HG02763 (cell line): Measurements from ENCODE around the gene NUCKS1.

Experiments used
- ATAC-seq: cut with Tn5 transposase; IDR thresholded peaks from one replicate; pipeline ENCODE4 v1.9.1; 2021; ENCODE audit warnings: mild to moderate bottlenecking, moderate library complexity; ENCODE audit not compliant: unreplicated experiment

The NUCKS1 gene

GRCh38 chr1:205701891-205702290, 48.1 kb downstream of the NUCKS1 start:
- no peak for ATAC-seq

- ATAC-seq = no peak
Observed at GRCh38 chr1:205701420-205701819, 48.6 kb downstream of the NUCKS1 start.

DNA sequence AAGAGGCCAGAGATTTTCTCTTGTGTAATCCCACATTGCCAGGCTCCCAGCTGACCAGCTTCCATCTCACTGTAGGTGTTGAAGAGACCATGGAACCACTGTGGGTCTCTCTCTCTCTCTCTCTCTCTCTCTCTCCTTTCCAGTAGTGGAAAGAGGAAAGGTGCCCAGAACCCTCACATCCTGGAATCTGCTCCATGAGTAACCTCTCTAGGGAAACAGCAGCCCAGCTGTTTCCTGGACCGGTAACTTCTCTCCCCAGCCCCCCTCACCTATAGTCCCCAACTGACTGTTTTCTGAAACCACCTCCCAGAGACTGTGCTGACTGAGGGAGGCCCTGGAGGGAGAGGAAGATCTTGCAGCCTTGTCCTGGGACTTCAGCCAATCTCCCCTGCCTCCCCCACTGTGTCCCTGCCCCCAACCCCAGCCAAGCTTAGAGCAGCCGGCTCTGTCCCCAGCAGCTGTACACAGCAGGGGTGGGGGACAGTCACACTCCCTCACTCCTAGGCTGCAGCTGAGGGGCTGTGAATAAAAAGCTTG, 49.0 kb downstream of the NUCKS1 start:
- no peak for ATAC-seq

DNA sequence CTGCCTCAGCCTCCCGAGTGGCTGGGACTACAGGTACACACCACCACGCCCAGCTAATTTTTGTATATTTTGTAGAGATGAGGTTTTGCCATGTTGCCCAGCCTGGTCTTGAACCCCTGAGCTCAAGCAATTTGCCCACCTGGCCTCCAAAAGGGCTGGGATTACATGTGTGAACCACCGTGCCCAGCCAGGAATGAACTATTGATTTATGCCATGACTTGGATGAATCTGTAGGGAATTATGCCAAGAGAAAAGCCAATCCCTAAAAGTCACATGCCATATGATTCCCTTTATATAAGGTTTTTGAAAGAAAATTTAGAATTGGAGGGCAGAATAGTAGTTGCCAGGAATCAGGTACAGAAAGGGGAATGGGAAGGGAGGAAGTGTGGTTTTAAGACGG, 50.6 kb downstream of the NUCKS1 start:
- no peak for ATAC-seq

GRCh38 chr1:205698921-205699320, 51.1 kb downstream of the NUCKS1 start:
- no peak for ATAC-seq

DNA sequence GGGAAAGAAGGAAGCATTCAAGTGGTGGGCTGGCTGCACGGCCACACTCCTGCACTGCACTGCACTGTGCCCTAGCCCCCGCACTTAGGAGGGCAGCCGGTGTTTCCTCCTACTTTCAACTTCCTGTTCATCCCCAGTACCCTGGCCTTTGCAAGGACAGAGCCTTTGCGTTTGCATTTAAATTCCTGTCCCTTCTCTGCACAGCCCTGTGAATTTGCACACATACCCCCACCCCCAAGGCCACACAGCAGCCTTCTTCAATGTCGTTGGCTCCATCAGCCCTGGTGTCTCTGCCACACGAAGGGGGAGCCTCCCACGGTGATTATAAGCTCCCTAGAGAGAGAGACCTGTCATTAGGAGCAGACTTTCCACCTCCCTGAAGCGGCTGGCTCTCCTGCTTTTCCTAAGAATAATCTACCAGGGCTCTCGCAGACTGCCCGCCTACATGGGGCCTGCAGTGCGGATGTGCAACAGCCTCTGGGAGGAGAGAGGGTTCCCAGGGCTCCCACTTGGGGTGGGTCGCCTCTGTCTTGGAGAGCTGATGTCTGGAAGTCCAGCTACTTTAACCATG, 56.5 kb downstream of the NUCKS1 start:
- no peak for ATAC-seq

GRCh38 chr1:205692423-205692822, 57.6 kb downstream of the NUCKS1 start:
- ATAC-seq = no peak

DNA sequence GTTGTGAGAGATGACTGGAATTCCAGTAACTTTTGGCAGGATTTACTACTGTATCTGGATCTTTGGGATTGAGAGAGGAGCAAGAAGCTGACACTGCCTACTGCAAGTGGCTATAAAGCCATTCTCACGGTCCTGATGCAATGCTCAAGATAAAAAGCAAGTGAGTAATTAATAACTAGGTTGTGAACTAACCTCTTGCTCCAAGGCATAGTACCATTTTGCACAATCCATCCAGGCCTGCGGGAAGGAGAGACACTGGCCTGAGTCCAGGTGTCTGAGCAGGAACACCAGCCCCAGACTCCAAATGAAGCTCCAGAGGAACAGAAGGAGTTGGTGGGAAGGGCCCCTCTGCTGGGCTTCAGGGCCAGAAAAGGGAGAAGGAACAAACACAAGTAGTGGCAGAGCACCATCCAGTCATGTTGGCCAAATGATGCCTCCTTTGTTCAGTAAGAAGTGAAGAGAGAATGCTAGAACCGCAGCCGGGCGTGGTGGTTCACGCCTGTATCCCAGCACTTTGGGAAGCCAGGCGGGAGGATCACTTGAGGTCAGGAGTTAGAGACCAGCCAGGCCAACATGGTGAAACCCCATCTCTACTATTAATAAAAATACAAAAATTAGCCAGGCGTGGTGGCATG, 59.7 kb downstream of the NUCKS1 start:
- ATAC-seq = no peak

DNA sequence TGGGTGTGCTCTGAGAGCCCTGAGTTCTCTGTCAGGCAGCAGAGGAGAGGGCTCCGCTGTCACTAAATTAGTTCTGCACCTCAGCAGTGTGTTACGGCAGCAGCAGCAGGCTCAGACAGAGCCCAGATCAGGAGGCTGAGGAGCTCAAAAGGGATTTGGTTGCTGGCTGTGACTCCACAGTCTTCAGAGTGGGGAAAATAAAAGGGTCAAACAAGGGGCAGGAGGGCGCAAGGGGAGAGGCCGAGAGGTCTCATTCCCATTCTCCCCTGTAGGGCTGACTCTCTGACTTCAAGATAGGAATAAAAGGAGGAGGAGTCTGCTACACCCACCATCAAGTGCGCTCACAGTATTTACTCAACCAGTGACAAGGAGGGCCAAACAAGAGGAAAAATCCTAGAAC, 60.5 kb downstream of the NUCKS1 start:
- ATAC-seq = no peak

- no peak for ATAC-seq
Observed at GRCh38 chr1:205688171-205689080, 61.6 kb downstream of the NUCKS1 start.

- ATAC-seq = no peak
Observed at GRCh38 chr1:205687242-205687641, 62.7 kb downstream of the NUCKS1 start.

DNA sequence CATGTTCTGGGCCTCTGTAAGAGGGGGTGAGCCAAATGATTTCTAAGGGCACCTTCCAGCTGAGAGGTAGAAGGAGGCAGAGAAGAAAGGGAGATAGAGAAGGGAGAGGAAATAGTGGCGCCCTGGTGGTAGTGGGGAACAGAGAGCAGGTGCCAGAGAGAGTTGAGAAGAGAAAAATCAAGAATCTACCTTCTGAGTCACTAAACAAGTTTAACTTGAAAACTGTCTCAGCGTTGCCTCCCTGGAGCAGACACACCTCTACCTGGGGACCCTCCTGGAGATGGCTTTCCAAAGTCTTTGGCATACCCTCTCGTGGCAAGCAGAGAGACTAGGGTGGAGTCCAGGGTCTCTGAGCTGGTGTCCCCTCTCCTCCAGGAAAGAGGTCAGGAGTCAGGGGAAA, 68.6 kb downstream of the NUCKS1 start:
- no peak for ATAC-seq

DNA sequence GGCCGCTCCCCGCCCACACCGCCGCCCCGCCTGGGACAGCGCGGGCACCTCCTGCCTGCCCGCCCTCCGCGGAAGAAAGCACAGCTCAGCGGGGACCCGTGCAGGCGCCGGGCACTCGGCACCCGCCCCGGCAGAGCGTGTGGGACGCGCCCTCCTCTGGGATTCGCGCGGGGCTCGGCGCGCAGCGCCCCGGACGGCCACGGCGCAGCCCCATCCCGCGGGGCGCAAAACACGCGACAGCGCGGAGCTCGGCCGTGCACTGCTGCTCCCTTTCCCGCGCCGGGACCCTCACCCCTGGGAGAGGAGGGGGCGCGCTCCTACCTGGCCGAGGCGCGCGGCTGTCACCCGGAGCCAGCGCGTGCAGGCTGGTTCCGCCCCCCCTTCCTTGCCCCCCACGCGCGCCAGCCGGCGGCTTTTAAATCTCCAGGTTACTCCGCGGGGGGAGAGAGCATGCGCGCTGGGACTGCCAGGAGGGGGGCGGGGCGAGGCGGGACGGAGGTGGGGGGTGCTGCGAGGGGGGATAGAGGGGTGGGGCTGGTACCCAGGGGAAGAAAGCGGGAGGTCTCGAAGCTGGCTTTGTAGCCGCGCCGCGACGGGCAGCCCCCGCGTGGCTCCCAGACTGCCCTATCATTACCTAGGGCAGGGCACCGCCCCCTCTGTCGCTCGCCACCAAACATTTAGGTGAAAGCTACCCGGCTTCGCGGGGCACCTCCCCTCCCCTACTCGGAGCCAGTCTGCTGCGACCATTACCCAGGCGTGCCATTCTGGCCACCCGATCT, 69.7 kb downstream of the NUCKS1 start, which contains the start of gene SLC45A3:
TSS of gene SLC45A3 (minus strand) at position 437 of the 779 bp plus-strand sequence. CDS start 15,853 bp downstream, outside the sequence.
- no peak for ATAC-seq

DNA sequence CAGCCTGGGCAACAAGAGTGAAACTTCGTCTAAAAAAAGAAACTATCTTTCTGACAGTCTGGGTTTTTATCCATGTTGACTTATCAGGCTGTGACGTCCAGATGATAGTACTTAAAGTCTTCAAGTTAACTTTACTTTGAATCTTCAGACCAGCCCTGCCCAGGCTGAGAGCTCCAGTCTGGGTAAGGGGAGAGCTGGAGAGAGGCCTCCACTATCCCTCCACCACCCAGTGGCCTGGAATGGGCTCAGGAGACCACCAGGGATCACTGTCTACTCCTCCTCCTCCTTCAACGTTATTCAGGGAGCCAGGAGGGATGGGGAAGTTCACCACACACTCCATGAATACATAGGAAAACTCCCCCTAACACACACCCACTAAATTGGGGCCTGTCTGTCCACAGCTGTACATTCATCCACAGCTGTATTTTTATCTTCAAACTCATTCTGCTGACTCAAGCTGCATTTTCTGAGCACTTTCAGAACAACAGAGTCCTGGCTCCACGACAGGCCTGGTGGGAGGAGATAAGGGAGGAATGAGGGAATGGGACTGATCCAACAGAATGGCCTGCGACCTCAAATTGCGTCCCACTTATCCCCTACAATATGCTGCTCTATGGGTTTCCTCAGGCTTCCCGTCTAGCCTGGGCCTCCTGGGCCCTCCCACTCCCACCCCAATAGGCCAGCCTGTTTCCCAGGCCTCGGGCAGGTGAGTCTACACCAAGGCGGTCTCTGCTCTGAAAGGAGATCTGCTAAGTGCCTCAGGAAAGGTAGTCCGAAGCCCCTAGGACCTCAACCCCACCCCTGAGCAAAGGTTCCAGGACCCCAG, 71.5 kb downstream of the NUCKS1 start:
- no peak for ATAC-seq

- ATAC-seq = no peak
Observed at GRCh38 chr1:205677167-205677566, 72.8 kb downstream of the NUCKS1 start.

- ATAC-seq = no peak
Observed at GRCh38 chr1:205676597-205676996, 73.4 kb downstream of the NUCKS1 start.

DNA sequence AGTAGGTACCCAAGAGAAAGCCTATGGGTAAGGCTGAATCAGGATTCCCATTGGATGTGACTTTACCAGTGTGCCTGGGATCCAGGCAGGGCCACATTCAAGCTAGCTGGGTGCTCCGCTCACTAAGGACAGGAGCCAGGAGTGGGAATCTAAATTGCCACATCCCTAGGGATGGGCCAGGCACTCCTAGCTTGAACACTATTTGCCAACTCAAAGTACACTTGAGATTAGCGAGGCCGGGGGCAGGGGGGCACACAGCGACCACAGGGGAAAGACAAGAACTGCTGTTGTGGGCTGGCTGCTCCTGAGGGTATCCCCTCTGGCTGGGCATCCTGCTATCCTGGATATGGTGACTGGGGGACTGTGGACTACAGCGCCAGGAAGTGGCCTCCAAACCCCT, 74.0 kb downstream of the NUCKS1 start:
- no peak for ATAC-seq

- ATAC-seq = no peak
Observed at GRCh38 chr1:205675247-205675646, 74.7 kb downstream of the NUCKS1 start.

DNA sequence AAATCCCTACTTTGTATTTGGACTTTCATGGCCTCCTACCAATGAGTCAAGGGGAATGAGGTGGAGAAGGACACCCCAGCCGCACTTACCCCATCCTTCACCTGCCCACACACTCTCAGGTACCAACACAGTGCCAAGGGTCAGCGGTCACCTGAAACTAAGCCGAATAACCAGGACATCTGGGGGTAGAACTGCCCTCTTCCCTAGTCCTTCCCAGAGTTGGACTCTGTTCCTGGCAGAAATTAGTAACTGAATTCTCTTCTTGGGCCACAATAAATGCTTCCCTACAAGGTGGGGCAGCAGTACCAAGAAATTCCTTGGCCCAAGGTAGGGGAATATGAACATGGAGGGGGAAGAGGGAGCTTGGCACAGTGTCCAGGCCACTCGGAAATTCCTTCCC, 77.0 kb downstream of the NUCKS1 start:
- no peak for ATAC-seq

GRCh38 chr1:205672395-205672889, 77.5 kb downstream of the NUCKS1 start:
- no peak for ATAC-seq
